K562 (cell line): ENCODE data around the gene THYN1. TPM values are rescaled to one million over a fixed set of nuclear protein-coding genes. Genes with fewer than 3 reads are reported as not detected.

Experiments
- ATAC-seq: fragments of 200-7000 bp; cut with Tn5 transposase; 3 replicates; pipeline ENCODE4 v1.9.1; 2020; ENCODE audit warnings: moderate library complexity
- BruUV-seq: library from RNA; stranded (reverse); fragments of 400-500 nt; replicated peaks from 2 replicates; lab custom pipeline; 2021; lab: Mats Ljungman, UMichigan
- CTCF ChIA-PET: fragments of 300-600 bp; formaldehyde crosslinking; extraction: SDS; loops from one replicate; lab custom pipeline; 2021; ENCODE audit warnings: low intra/inter-chr PET ratio; lab: Yijun Ruan, JAX
- POLR2A ChIA-PET: fragments of 300-600, 350-650 bp; sonication (Branson Sonifier 250); formaldehyde crosslinking; extraction: SDS; loops from one replicate; lab custom pipeline; 2021; ENCODE audit warnings: antibody characterized with exemption, inconsistent platforms; lab: Yijun Ruan, JAX
- DNase-seq, 4 experiments: peaks; one replicate each; pipeline versions ENCODE4 v3.0.0 to v3.0.0-alpha.2; 2011 to 2018; ENCODE audit warnings: low spot score in 3 of 4, mixed read lengths in 3 of 4; ENCODE audit errors: extremely low read depth in 1 of 4
- FAIRE-seq: peaks from 2 replicates; lab custom pipeline; 2011; peaks lifted over from hg19 to GRCh38; lab: Jason Lieb, UNC
- H2AFZ ChIP-seq: 2 replicates; pipeline ENCODE4 v1.6.0; 2011; ENCODE audit warnings: low read depth, low read length, control low read depth, inconsistent platforms
- H3K27ac ChIP-seq: fragments of 200-600 bp; 3 replicates; pipeline ENCODE4 v1.8.0; 2011; ENCODE audit warnings: low read depth, mild to moderate bottlenecking, control low read depth, inconsistent platforms, low read length, moderate library complexity, mixed read lengths; ENCODE audit errors: extremely low read depth
- H3K27me3 ChIP-seq, 2 experiments: fragments of 300-600 bp in 1 of 2; 2 replicates in 1 of 2; 3 replicates in 1 of 2; pipeline versions ENCODE4 v1.6.0 to v1.8.0; 2011; ENCODE audit warnings: inconsistent platforms in 2 of 2, low read length in 2 of 2, mild to moderate bottlenecking in 1 of 2, mixed read lengths in 1 of 2, moderate library complexity in 1 of 2; ENCODE audit not compliant: control insufficient read depth in 2 of 2, insufficient read depth in 2 of 2
- H3K36me3 ChIP-seq: fragments of 300-600 bp; 3 replicates; pipeline ENCODE4 v1.8.0; 2011; ENCODE audit warnings: mild to moderate bottlenecking, low read length, inconsistent platforms; ENCODE audit not compliant: control insufficient read depth, insufficient read depth
- H3K4me1 ChIP-seq, 2 experiments: fragments of 200-600 bp in 1 of 2; replicated peaks in 1 of 2; 2 replicates in 1 of 2; 3 replicates in 1 of 2; pipeline versions ENCODE4 v1.5.1 to v1.8.0; 2011; ENCODE audit warnings: inconsistent platforms in 2 of 2, low read length in 2 of 2, mild to moderate bottlenecking in 1 of 2, mixed read lengths in 1 of 2, moderate library complexity in 1 of 2; ENCODE audit not compliant: control insufficient read depth in 2 of 2, insufficient read depth in 2 of 2
- H3K4me2 ChIP-seq: 2 replicates; pipeline ENCODE4 v1.6.1; 2011; ENCODE audit warnings: low read length, control low read depth, inconsistent platforms, mixed read lengths; ENCODE audit not compliant: insufficient read depth
- H3K4me3 ChIP-seq: fragments of 200-600 bp; sonication (generic), shearing (Covaris generic); 2 replicates; pipeline ENCODE4 v1.5.1; 2016; ENCODE audit warnings: control low read depth, inconsistent platforms
- H3K79me2 ChIP-seq: fragments of 200-600 bp; 3 replicates; pipeline ENCODE4 v1.8.0; 2011; ENCODE audit warnings: low read length, inconsistent platforms; ENCODE audit not compliant: control insufficient read depth, insufficient read depth
- H3K9ac ChIP-seq, 2 experiments: 2 replicates each; pipeline versions ENCODE4 v1.6.0 to v1.6.1; 2011; ENCODE audit warnings: low read depth in 2 of 2, low read length in 2 of 2, control low read depth in 1 of 2, inconsistent platforms in 1 of 2, mild to moderate bottlenecking in 1 of 2, mixed read lengths in 1 of 2; ENCODE audit not compliant: insufficient read depth in 1 of 2
- H3K9me1 ChIP-seq: one replicate; pipeline ENCODE4 v1.6.0; 2011; ENCODE audit warnings: inconsistent platforms, mild to moderate bottlenecking, low read length, moderate library complexity; ENCODE audit not compliant: control insufficient read depth, insufficient read depth
- H3K9me3 ChIP-seq: replicated peaks from 2 replicates; pipeline ENCODE4 v1.5.1; 2011; ENCODE audit warnings: low read depth, low read length, inconsistent platforms; ENCODE audit not compliant: control insufficient read depth, insufficient read depth
- H4K20me1 ChIP-seq: replicated peaks from 2 replicates; pipeline ENCODE4 v1.6.1; 2011; ENCODE audit warnings: low read length, inconsistent platforms, mixed read lengths; ENCODE audit not compliant: control insufficient read depth, insufficient read depth
- ARHGAP35 ChIP-seq: fragments of 450-650 bp; IDR thresholded peaks from 2 replicates; pipeline ENCODE4 v1.6.1; 2018; ENCODE audit not compliant: partially characterized antibody
- MEF2D ChIP-seq: conservative IDR thresholded peaks from 2 replicates; pipeline ENCODE4 v1.6.1; 2016; ENCODE audit warnings: low read depth, missing genetic modification characterization, missing compliant biosample characterization
- MGA ChIP-seq: fragments of 450-650 bp; IDR thresholded peaks from 2 replicates; pipeline ENCODE4 v1.6.1; 2016; ENCODE audit warnings: mild to moderate bottlenecking, moderate library complexity
- NFIC ChIP-seq: fragments of 450-650 bp; IDR thresholded peaks from 2 replicates; pipeline ENCODE4 v1.6.1; 2017; ENCODE audit warnings: mild to moderate bottlenecking, inconsistent platforms
- WGBS: fragments of 100-300 bp; shearing (Covaris generic); methylation state at CpG from one replicate; pipeline ENCODE4 v1.1.6; 2016; ENCODE audit warnings: low coverage, mixed read lengths; ENCODE audit not compliant: insufficient coverage; ENCODE audit errors: missing lambda C conversion rate; 5-methylcytosine and 5-hydroxymethylcytosine counted together
- in situ Hi-C: fragments of 300-500 bp; cut with MboI; formaldehyde crosslinking; loops from 4 replicates; pipeline ENCODE4 v1.15.0; 2018; ENCODE audit warnings: inconsistent platforms, mixed read lengths
- intact Hi-C: fragments of 100-400 bp; cut with micrococcal nuclease; formaldehyde crosslinking; loops from 2 replicates; pipeline ENCODE4 v1.14.2; 2022
- polyA plus RNA-seq, 8 experiments: library from polyadenylated mRNA; depleted of rRNA in 4 of 8; stranded (reverse) in 5 of 8; unstranded in 3 of 8; fragments of >200 nt; fragmentation: Nextera tagmentation in 2 of 8; fragmentation: Illumina TruSeq in 1 of 8; extraction: Ambion mirVana in 2 of 8; extraction: Trizol in 1 of 8; gene quantifications; 2 replicates each; pipeline versions ENCODE4 v1.2.1 to v1.2.3, GENCODE V29; 2011 to 2014; ENCODE audit warnings: inconsistent platforms in 1 of 8, missing spikeins in 1 of 8
- total RNA-seq, 7 experiments: library from RNA; depleted of rRNA in 6 of 7; stranded (reverse); fragments of >200 nt in 6 of 7; fragmentation: Illumina TruSeq in 2 of 7; extraction: Trizol in 2 of 7; gene quantifications; 2 replicates each; pipeline versions ENCODE4 v1.2.1 to v1.2.3, GENCODE V29; 2011 to 2021; ENCODE audit warnings: low replicate concordance in 1 of 7
- TF ChIP-seq, protein P1 (sequence below): fragments of 200-800 bp; sonication (Bioruptor generic); IDR thresholded peaks from 2 replicates; pipeline ENCODE4 v1.6.1; 2017; ENCODE audit warnings: missing genetic modification characterization, missing compliant biosample characterization

Gene THYN1
- total and polyA plus RNA-seq, 9 of the 15 experiments (the other 6 are each of a cell fraction or from before 2014, with no cell fraction given): 54.9 to 279 (median 104) TPM

GRCh38 chr11:134246678-134247077 lies 6.5 kb downstream of the THYN1 start (continued):
- TF ChIP-seq, protein P1, sequence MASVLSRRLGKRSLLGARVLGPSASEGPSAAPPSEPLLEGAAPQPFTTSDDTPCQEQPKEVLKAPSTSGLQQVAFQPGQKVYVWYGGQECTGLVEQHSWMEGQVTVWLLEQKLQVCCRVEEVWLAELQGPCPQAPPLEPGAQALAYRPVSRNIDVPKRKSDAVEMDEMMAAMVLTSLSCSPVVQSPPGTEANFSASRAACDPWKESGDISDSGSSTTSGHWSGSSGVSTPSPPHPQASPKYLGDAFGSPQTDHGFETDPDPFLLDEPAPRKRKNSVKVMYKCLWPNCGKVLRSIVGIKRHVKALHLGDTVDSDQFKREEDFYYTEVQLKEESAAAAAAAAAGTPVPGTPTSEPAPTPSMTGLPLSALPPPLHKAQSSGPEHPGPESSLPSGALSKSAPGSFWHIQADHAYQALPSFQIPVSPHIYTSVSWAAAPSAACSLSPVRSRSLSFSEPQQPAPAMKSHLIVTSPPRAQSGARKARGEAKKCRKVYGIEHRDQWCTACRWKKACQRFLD (CRISPR knock-in tag): no peak
- TF ChIP-seq ARHGAP35 (no peak), NFIC (no peak)
- TF ChIP-seq, all 486 proteins: peak for 0

DNA sequence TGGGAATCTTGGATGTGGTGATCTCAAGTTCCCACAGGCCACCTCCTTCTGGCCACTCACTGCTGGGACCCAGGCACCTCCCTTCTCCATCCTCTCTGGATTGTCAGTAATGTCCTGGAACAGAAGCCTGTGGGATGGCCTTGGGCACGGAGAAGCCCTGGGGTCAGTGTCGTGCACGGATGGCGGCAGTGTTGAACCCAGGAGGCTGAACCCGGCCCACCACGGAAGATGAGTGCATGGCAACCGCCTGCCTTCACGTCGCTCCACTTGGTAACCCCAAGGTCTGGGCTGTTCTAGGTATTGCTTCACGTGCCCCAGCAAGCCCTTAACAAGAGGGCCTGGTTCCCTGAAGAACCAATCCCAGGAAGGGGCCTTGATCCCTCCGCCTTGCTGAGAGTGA lies 7.1 kb downstream of the THYN1 start:
- H3K4me2 ChIP-seq: no peak overlapping the region
- no peaks in the 10 kb centered on the region for H3K79me2 ChIP-seq
- H3K9ac ChIP-seq: no peak overlapping the region
- no peak overlapping the region for H3K27ac ChIP-seq
- H4K20me1 ChIP-seq: no peaks in the 10 kb centered on the region
- no peak for ATAC-seq
- DNase-seq: no peak
- peaks cover 0 to 9% of the 10 kb centered on the region in 2 experiments; a peak in 1 of 5 replicates for H3K4me1 ChIP-seq
- no peaks in the 10 kb centered on the region for H3K9me1 ChIP-seq
- no peaks in the 10 kb centered on the region for H3K9me3 ChIP-seq
- no peak overlapping the region for H3K4me3 ChIP-seq
- ChIA-PET POLR2A (interaction anchor here (0.8 kb wide), 1 partner anchor 196 kb away, joined by 4 read pairs; no protein-coding TSS in a partner anchor), CTCF (no interaction called here)
- 97% methylated on average over 9 of the region's 11 CpGs for WGBS
- H3K36me3 ChIP-seq: peaks cover 96% of the 10 kb centered on the region
- in situ Hi-C loops (no loop called here), intact Hi-C loops (no loop called here)
- no peaks in the 10 kb centered on the region for H3K27me3 ChIP-seq
- H2AFZ ChIP-seq: no peak overlapping the region
- no TSS peak for BruUV-seq
- FAIRE-seq: no peak
- TF ChIP-seq MGA (no peak), MEF2D (tag) (no peak)
